Activated naive CD8-positive, alpha-beta T cell treated with anti-CD3 and anti-CD28 coated beads for 36 hours (primary cell): ENCODE results near the gene SERBP1. TPM values are rescaled to one million over a fixed set of nuclear protein-coding genes. Genes with fewer than 3 reads are reported as not detected.
A peak's percentile ranks its signal among the peaks of the same experiment; 100 is the strongest.

Experiments used
- DNase-seq: peaks from one replicate; pipeline ENCODE4 v3.0.0; 2021
- H3K27ac Mint-ChIP-seq: one replicate; pipeline ENCODE4 v1.8.0; 2022; ENCODE audit warnings: mild to moderate bottlenecking, moderate library complexity, mixed read lengths
- H3K27me3 Mint-ChIP-seq: one replicate; pipeline ENCODE4 v1.8.0; 2022; ENCODE audit warnings: mild to moderate bottlenecking, mixed read lengths
- H3K36me3 Mint-ChIP-seq: one replicate; pipeline ENCODE4 v1.8.0; 2021; ENCODE audit warnings: mild to moderate bottlenecking, mixed read lengths
- H3K4me1 Mint-ChIP-seq: one replicate; pipeline ENCODE4 v1.8.0; 2021; ENCODE audit warnings: mixed read lengths
- H3K4me3 Mint-ChIP-seq: one replicate; pipeline ENCODE4 v1.8.0; 2022; ENCODE audit warnings: mild to moderate bottlenecking, moderate library complexity, mixed read lengths
- H3K9me3 Mint-ChIP-seq: one replicate; pipeline ENCODE4 v1.8.0; 2022; ENCODE audit warnings: mixed read lengths
- total RNA-seq, 2 experiments: library from RNA; stranded (reverse); gene quantifications; one replicate each; pipeline ENCODE4 v1.2.3, GENCODE V29; 2021

Gene SERBP1
- total RNA-seq = 100 to 1,000 TPM; 624 to 628 TPM

GRCh38 chr1:67430358-67431155, at the start of gene SERBP1:
TSS of gene SERBP1 (minus strand) at chr1:67430402. CDS start at chr1:67430300, 102 bp downstream.
- DNase-seq = peak; percentile 96
- H3K4me1 Mint-ChIP-seq = peaks cover 45% of the 10 kb centered on the region
- peaks cover 5% of the 10 kb centered on the region for H3K27me3 Mint-ChIP-seq
- H3K9me3 Mint-ChIP-seq = no peaks in the 10 kb centered on the region
- H3K36me3 Mint-ChIP-seq = peaks cover 58% of the 10 kb centered on the region
- H3K4me3 Mint-ChIP-seq = peak within 1 kb of the TSS; percentile 98
- H3K27ac Mint-ChIP-seq = peak within 1 kb of the TSS; percentile 99

GRCh38 chr1:67479146-67479891, 49.1 kb upstream of the SERBP1 start:
- peaks cover 7% of the 10 kb centered on the region for H3K4me1 Mint-ChIP-seq
- H3K27ac Mint-ChIP-seq = no peak overlapping the region
- peaks cover 3% of the 10 kb centered on the region for H3K27me3 Mint-ChIP-seq
- H3K9me3 Mint-ChIP-seq = no peaks in the 10 kb centered on the region
- no peaks in the 10 kb centered on the region for H3K36me3 Mint-ChIP-seq
- DNase-seq = peak; percentile 11
- no peak overlapping the region for H3K4me3 Mint-ChIP-seq

- peaks cover 6% of the 10 kb centered on the region for H3K4me1 Mint-ChIP-seq
- no peaks in the 10 kb centered on the region for H3K36me3 Mint-ChIP-seq
- no peak for DNase-seq
- H3K27ac Mint-ChIP-seq = no peak overlapping the region
- no peaks in the 10 kb centered on the region for H3K9me3 Mint-ChIP-seq
- peaks cover 3% of the 10 kb centered on the region for H3K27me3 Mint-ChIP-seq
- H3K4me3 Mint-ChIP-seq = no peak overlapping the region
These were observed 46.7 kb upstream of the SERBP1 start for GRCh38 chr1:67476906-67477305.

GRCh38 chr1:67476006-67476482, 45.8 kb upstream of the SERBP1 start:
- Mint-ChIP-seq H3K36me3 (no peaks in the 10 kb centered on the region), H3K4me1 (peaks cover 6% of the 10 kb centered on the region), H3K9me3 (no peaks in the 10 kb centered on the region), H3K27me3 (peaks cover 3% of the 10 kb centered on the region), H3K27ac (no peak overlapping the region), H3K4me3 (no peak overlapping the region)
- no peak for DNase-seq

- Mint-ChIP-seq H3K9me3 (no peaks in the 10 kb centered on the region), H3K36me3 (no peaks in the 10 kb centered on the region), H3K4me3 (no peak overlapping the region), H3K27ac (no peak overlapping the region), H3K4me1 (no peaks in the 10 kb centered on the region), H3K27me3 (peaks cover 3% of the 10 kb centered on the region)
- DNase-seq = no peak
These were observed 41.9 kb upstream of the SERBP1 start for GRCh38 chr1:67472056-67472455.

GRCh38 chr1:67469431-67469830, 39.2 kb upstream of the SERBP1 start:
- Mint-ChIP-seq H3K9me3 (no peaks in the 10 kb centered on the region), H3K36me3 (no peaks in the 10 kb centered on the region), H3K4me1 (no peaks in the 10 kb centered on the region), H3K27me3 (no peaks in the 10 kb centered on the region), H3K4me3 (no peak overlapping the region), H3K27ac (no peak overlapping the region)
- no peak for DNase-seq

- H3K4me3 Mint-ChIP-seq = no peak overlapping the region
- H3K27me3 Mint-ChIP-seq = no peaks in the 10 kb centered on the region
- H3K4me1 Mint-ChIP-seq = no peaks in the 10 kb centered on the region
- no peak for DNase-seq
- no peak overlapping the region for H3K27ac Mint-ChIP-seq
- no peaks in the 10 kb centered on the region for H3K9me3 Mint-ChIP-seq
- no peaks in the 10 kb centered on the region for H3K36me3 Mint-ChIP-seq
These were observed 38.0 kb upstream of the SERBP1 start for GRCh38 chr1:67468066-67468718.

- Mint-ChIP-seq H3K36me3 (no peaks in the 10 kb centered on the region), H3K9me3 (no peaks in the 10 kb centered on the region), H3K27ac (no peak overlapping the region), H3K4me1 (no peaks in the 10 kb centered on the region), H3K4me3 (no peak overlapping the region), H3K27me3 (no peaks in the 10 kb centered on the region)
- DNase-seq = no peak
These were observed 35.2 kb upstream of the SERBP1 start for GRCh38 chr1:67465375-67465774.

- Mint-ChIP-seq H3K36me3 (no peaks in the 10 kb centered on the region), H3K9me3 (no peaks in the 10 kb centered on the region), H3K4me1 (no peaks in the 10 kb centered on the region), H3K4me3 (no peak overlapping the region), H3K27ac (no peak overlapping the region), H3K27me3 (no peaks in the 10 kb centered on the region)
- DNase-seq = no peak
These were observed 34.5 kb upstream of the SERBP1 start for GRCh38 chr1:67464746-67465145.

- DNase-seq = no peak
- no peaks in the 10 kb centered on the region for H3K4me1 Mint-ChIP-seq
- no peaks in the 10 kb centered on the region for H3K36me3 Mint-ChIP-seq
- no peaks in the 10 kb centered on the region for H3K9me3 Mint-ChIP-seq
- H3K27ac Mint-ChIP-seq = no peak overlapping the region
- no peaks in the 10 kb centered on the region for H3K27me3 Mint-ChIP-seq
- no peak overlapping the region for H3K4me3 Mint-ChIP-seq
These were observed 33.9 kb upstream of the SERBP1 start for GRCh38 chr1:67464058-67464457.

GRCh38 chr1:67463298-67463955, 33.2 kb upstream of the SERBP1 start:
- no peak overlapping the region for H3K4me3 Mint-ChIP-seq
- no peaks in the 10 kb centered on the region for H3K9me3 Mint-ChIP-seq

GRCh38 chr1:67460676-67461500, 30.7 kb upstream of the SERBP1 start:
- H3K36me3 Mint-ChIP-seq = no peaks in the 10 kb centered on the region
- no peaks in the 10 kb centered on the region for H3K27me3 Mint-ChIP-seq
- no peak for DNase-seq
- no peak overlapping the region for H3K27ac Mint-ChIP-seq
- no peaks in the 10 kb centered on the region for H3K9me3 Mint-ChIP-seq
- H3K4me3 Mint-ChIP-seq = no peak overlapping the region
- no peaks in the 10 kb centered on the region for H3K4me1 Mint-ChIP-seq

More at GRCh38 chr1:67463298-67463955, 33.2 kb upstream of the SERBP1 start:
- Mint-ChIP-seq H3K27me3 (no peaks in the 10 kb centered on the region), H3K36me3 (no peaks in the 10 kb centered on the region), H3K4me1 (no peaks in the 10 kb centered on the region), H3K27ac (no peak overlapping the region)
- DNase-seq = no peak

- H3K36me3 Mint-ChIP-seq = no peaks in the 10 kb centered on the region
- no peak overlapping the region for H3K27ac Mint-ChIP-seq
- no peak for DNase-seq
- H3K4me3 Mint-ChIP-seq = no peak overlapping the region
- H3K9me3 Mint-ChIP-seq = no peaks in the 10 kb centered on the region
- no peaks in the 10 kb centered on the region for H3K4me1 Mint-ChIP-seq
- H3K27me3 Mint-ChIP-seq = no peaks in the 10 kb centered on the region
These were observed 28.9 kb upstream of the SERBP1 start for GRCh38 chr1:67459068-67459467.

- DNase-seq = no peak
- no peaks in the 10 kb centered on the region for H3K27me3 Mint-ChIP-seq
- H3K27ac Mint-ChIP-seq = no peak overlapping the region
- no peaks in the 10 kb centered on the region for H3K9me3 Mint-ChIP-seq
- no peaks in the 10 kb centered on the region for H3K36me3 Mint-ChIP-seq
- H3K4me3 Mint-ChIP-seq = no peak overlapping the region
- H3K4me1 Mint-ChIP-seq = no peaks in the 10 kb centered on the region
These were observed 28.5 kb upstream of the SERBP1 start for GRCh38 chr1:67458663-67459062.
